CMK (cell line): ENCODE results near the gene RPS6KB1.
"Not testable (repeated sequence)": the region's sequence is repeated elsewhere in the genome, so short reads cannot be mapped to it uniquely, and the experiment has no call there.

Experiments used
- DNase-seq: peaks from one replicate; pipeline ENCODE4 v3.0.0-alpha.2; 2010; ENCODE audit warnings: low read depth

Gene RPS6KB1

GRCh38 chr17:59872351-59872750 is 20.6 kb upstream of the RPS6KB1 start:
- DNase-seq, result no peak

- DNase-seq, result not testable (repeated sequence)
Observed at GRCh38 chr17:59873414-59873813, 19.5 kb upstream of the RPS6KB1 start.

- DNase-seq, result no peak
Observed at GRCh38 chr17:59874376-59874775, 18.5 kb upstream of the RPS6KB1 start.

GRCh38 chr17:59876107-59876506 is 16.8 kb upstream of the RPS6KB1 start:
- no peak for DNase-seq

GRCh38 chr17:59877965-59878364 is 15.0 kb upstream of the RPS6KB1 start:
- no peak for DNase-seq

- no peak for DNase-seq
Observed at GRCh38 chr17:59878624-59879023, 14.3 kb upstream of the RPS6KB1 start.

- no peak for DNase-seq
Observed at GRCh38 chr17:59884861-59885260, 8.1 kb upstream of the RPS6KB1 start.

- no peak for DNase-seq
Observed at GRCh38 chr17:59888145-59888750, 4.7 kb upstream of the RPS6KB1 start.

GRCh38 chr17:59890720-59891119 is 2.2 kb upstream of the RPS6KB1 start:
- DNase-seq, result no peak

GRCh38 chr17:59892251-59892923 is 534 bp upstream of the RPS6KB1 start:
- no peak for DNase-seq

- DNase-seq, result peak; percentile 8
Observed at GRCh38 chr17:59893676-59894100, 767 bp downstream of the RPS6KB1 start.

GRCh38 chr17:59897090-59897489 is 4.2 kb downstream of the RPS6KB1 start:
- DNase-seq, result no peak

GRCh38 chr17:59899099-59899498 is 6.2 kb downstream of the RPS6KB1 start:
- no peak for DNase-seq

GRCh38 chr17:59901604-59902003 is 8.7 kb downstream of the RPS6KB1 start:
- no peak for DNase-seq

GRCh38 chr17:59903455-59903854 is 10.5 kb downstream of the RPS6KB1 start:
- DNase-seq, result no peak

GRCh38 chr17:59907467-59907866 is 14.5 kb downstream of the RPS6KB1 start:
- no peak for DNase-seq

- DNase-seq, result no peak
Observed at GRCh38 chr17:59914274-59914854, 21.4 kb downstream of the RPS6KB1 start.

- no peak for DNase-seq
Observed at GRCh38 chr17:59916446-59916845, 23.5 kb downstream of the RPS6KB1 start.

- DNase-seq, result not testable (repeated sequence)
Observed at GRCh38 chr17:59920637-59921036, 27.7 kb downstream of the RPS6KB1 start.

- not testable (repeated sequence) for DNase-seq
Observed at GRCh38 chr17:59930121-59930520, 37.2 kb downstream of the RPS6KB1 start.

- DNase-seq, result not testable (repeated sequence)
Observed at GRCh38 chr17:59930768-59931167, 37.8 kb downstream of the RPS6KB1 start.

GRCh38 chr17:59933317-59933716 is 40.4 kb downstream of the RPS6KB1 start:
- DNase-seq, result not testable (repeated sequence)

GRCh38 chr17:59940697-59941096 is 47.8 kb downstream of the RPS6KB1 start:
- not testable (repeated sequence) for DNase-seq
